Measurements from ENCODE around the gene PRKCA. TPM values are rescaled to one million over a fixed set of nuclear protein-coding genes. Genes with fewer than 3 reads are reported as not detected.

PRKCA gene
- total RNA-seq, 1 donor from 2014 or later: 29.0 TPM

GRCh38 chr17:66469461-66469860 is 167.0 kb downstream of the PRKCA start:
- no peak for TF ChIP-seq CTCF (IDR thresholded peaks at IDR 0.05)
- Histone ChIP-seq H3K27me3 (ENCODE audit: low read depth) (no peaks in the 10 kb centered on the region), H3K4me1 (peaks cover 42% of the 10 kb centered on the region), H3K36me3 (no peaks in the 10 kb centered on the region), H3K9me3 (no peaks in the 10 kb centered on the region), H3K27ac (peak overlapping the region; percentile 28), H3K4me3 (no peak overlapping the region)
- DNase-seq (no peak), ATAC-seq (no peak)
- intact Hi-C loops (cut with DNase I): no loop called here

- no peak for TF ChIP-seq CTCF (IDR thresholded peaks at IDR 0.05)
- Histone ChIP-seq H3K9me3 (no peaks in the 10 kb centered on the region), H3K4me1 (peaks cover 42% of the 10 kb centered on the region), H3K27me3 (ENCODE audit: low read depth) (no peaks in the 10 kb centered on the region), H3K36me3 (no peaks in the 10 kb centered on the region), H3K27ac (peak overlapping the region; percentile 28), H3K4me3 (no peak overlapping the region)
- intact Hi-C loops (cut with DNase I): no loop called here
- ATAC-seq (no peak), DNase-seq (no peak)
Measured at GRCh38 chr17:66469890-66470289, 167.5 kb downstream of the PRKCA start.

GRCh38 chr17:66472123-66472522 is 169.7 kb downstream of the PRKCA start:
- no peak for TF ChIP-seq CTCF (IDR thresholded peaks at IDR 0.05)
- Histone ChIP-seq H3K36me3 (no peaks in the 10 kb centered on the region), H3K4me3 (no peak overlapping the region), H3K27ac (no peak overlapping the region), H3K4me1 (peaks cover 39% of the 10 kb centered on the region), H3K27me3 (ENCODE audit: low read depth) (no peaks in the 10 kb centered on the region), H3K9me3 (no peaks in the 10 kb centered on the region)
- intact Hi-C loops (cut with DNase I): no loop called here
- ATAC-seq (no peak), DNase-seq (no peak)

- no peak for TF ChIP-seq CTCF (IDR thresholded peaks at IDR 0.05)
- intact Hi-C loops (cut with DNase I): no loop called here
Measured at GRCh38 chr17:66474258-66474657, 171.8 kb downstream of the PRKCA start.

GRCh38 chr17:66474806-66475497 is 172.5 kb downstream of the PRKCA start:
- no peak for ATAC-seq
- Histone ChIP-seq H3K4me1 (peaks cover 11% of the 10 kb centered on the region), H3K27ac (no peak overlapping the region), H3K36me3 (no peaks in the 10 kb centered on the region), H3K27me3 (ENCODE audit: low read depth) (no peaks in the 10 kb centered on the region), H3K9me3 (no peaks in the 10 kb centered on the region), H3K4me3 (no peak overlapping the region)
- no peak for TF ChIP-seq CTCF (IDR thresholded peaks at IDR 0.05)
- DNase-seq: no peak
- intact Hi-C loops (cut with DNase I): no loop called here

More at GRCh38 chr17:66474258-66474657, 171.8 kb downstream of the PRKCA start:
- Histone ChIP-seq H3K36me3 (no peaks in the 10 kb centered on the region), H3K4me3 (no peak overlapping the region), H3K27ac (no peak overlapping the region), H3K4me1 (peaks cover 18% of the 10 kb centered on the region), H3K27me3 (ENCODE audit: low read depth) (no peaks in the 10 kb centered on the region), H3K9me3 (no peaks in the 10 kb centered on the region)
- no peak for DNase-seq
- ATAC-seq: no peak
